Esophagus squamous epithelium (tissue), 4 donors: ENCODE measurements around the gene NDUFA11.

Experiments used
- CTCF ChIP-seq, 6 experiments: fragments of 450-650 bp in 4 of 6; fragments of 200-600 bp in 2 of 6; sonication (generic) in 2 of 6; IDR thresholded peaks; one replicate each; pipeline ENCODE4 v1.5.1; 2016 to 2019; ENCODE audit warnings: antibody characterized with exemption in 6 of 6, mild to moderate bottlenecking in 4 of 6, moderate library complexity in 4 of 6
- POLR2A ChIP-seq, 4 donors: fragments of 450-650 bp; IDR thresholded peaks; one replicate each; pipeline ENCODE4 v1.6.1; 2017; ENCODE audit warnings: antibody characterized with exemption in 4 of 4, mild to moderate bottlenecking in 4 of 4, moderate library complexity in 3 of 4

- TF ChIP-seq CTCF (IDR thresholded peaks at IDR 0.05) = no peak
- no peak for TF ChIP-seq POLR2A (IDR thresholded peaks at IDR 0.05)
These were observed 15.0 kb upstream of the NDUFA11 start for GRCh38 chr19:5918463-5919079.
